Measurements from ENCODE around the gene LSR. TPM values are rescaled to one million over a fixed set of nuclear protein-coding genes. Genes with fewer than 3 reads are reported as not detected.

LSR gene
- total and polyA plus RNA-seq, 12 donors, result 3.2 to 10.4 (median 5.2) TPM

DNA sequence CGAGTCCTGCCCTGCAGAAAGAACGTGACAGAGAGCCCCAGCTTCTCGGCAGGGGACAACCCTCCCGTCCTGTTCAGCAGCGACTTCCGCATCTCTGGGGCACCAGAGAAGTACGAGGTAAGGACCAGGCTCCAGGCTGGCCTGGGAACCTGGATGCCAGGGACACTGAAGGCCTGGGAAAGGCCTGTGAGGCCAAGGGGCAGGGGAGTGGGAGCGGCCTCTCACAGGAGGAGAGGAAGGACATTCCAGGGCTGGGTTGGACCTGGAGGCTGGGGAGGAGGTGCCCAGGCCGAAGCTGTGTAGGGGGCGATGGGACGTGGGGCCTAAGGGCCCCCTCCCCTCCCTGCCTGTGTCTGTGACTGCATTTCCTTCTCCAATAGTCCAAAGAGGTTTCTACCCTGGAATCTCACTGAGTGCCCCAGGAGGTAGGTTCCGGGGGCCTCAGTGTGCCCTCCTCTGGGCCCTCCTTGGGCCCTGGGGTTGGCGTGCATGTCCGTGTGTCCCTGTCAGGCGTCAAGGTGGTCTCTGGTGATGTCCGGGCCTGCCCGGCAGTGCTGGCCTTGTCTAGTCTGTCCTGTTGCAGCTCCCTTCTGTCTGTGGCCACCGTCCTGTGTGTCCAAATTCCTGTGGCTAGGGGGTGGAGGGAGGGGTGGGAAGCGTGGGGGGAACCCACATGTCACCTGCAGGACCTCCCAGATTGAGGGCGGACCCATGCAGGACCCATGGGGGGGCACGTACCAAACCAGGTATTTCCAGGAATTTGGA lies 63.3 kb downstream of the LSR start:
- 89 to 91% methylated on average over 18 to 21 of the region's 21 CpGs for WGBS, 2 donors
- intact Hi-C loops (cut with DNase I), result no loop called here
- ATAC-seq (no peak), DNase-seq (no peak)
- Histone ChIP-seq H3K27ac (no peak overlapping the region), H3K27me3 (no peaks in the 10 kb centered on the region), H3K9me3 (no peaks in the 10 kb centered on the region), H3K36me3 (no peaks in the 10 kb centered on the region), H3K4me3 (no peak overlapping the region), H3K4me1 (peaks cover 0 to 15% (median 0%) of the 10 kb centered on the region in 9 donors)
- TF ChIP-seq, protein P1, sequence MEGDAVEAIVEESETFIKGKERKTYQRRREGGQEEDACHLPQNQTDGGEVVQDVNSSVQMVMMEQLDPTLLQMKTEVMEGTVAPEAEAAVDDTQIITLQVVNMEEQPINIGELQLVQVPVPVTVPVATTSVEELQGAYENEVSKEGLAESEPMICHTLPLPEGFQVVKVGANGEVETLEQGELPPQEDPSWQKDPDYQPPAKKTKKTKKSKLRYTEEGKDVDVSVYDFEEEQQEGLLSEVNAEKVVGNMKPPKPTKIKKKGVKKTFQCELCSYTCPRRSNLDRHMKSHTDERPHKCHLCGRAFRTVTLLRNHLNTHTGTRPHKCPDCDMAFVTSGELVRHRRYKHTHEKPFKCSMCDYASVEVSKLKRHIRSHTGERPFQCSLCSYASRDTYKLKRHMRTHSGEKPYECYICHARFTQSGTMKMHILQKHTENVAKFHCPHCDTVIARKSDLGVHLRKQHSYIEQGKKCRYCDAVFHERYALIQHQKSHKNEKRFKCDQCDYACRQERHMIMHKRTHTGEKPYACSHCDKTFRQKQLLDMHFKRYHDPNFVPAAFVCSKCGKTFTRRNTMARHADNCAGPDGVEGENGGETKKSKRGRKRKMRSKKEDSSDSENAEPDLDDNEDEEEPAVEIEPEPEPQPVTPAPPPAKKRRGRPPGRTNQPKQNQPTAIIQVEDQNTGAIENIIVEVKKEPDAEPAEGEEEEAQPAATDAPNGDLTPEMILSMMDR (IDR thresholded peaks at IDR 0.05), result no peak

DNA sequence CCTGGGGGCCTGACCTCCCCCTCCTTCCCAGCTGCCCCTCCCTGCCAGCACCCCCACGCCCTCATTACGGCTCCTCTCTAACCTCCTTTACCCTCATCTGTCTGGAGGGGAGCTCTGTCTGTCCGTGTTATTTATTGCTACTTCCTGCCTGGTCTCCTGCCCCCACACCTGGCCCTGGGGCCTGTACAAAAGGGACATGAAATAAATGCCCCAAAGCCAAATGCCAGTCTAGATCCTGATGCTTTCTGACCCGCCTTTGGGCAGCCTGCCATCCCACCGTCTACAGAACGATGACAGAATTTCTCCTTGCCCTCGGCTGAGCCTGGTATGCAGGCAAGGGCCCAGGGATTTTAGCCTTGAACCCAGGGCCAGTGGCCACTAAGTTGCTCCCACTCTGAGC lies 64.8 kb downstream of the LSR start:
- intact Hi-C loops (cut with DNase I), result no loop called here
- DNase-seq (no peak), ATAC-seq (no peak)
- Histone ChIP-seq H3K27me3 (no peaks in the 10 kb centered on the region), H3K4me3 (no peak overlapping the region), H3K27ac (no peak overlapping the region), H3K36me3 (no peaks in the 10 kb centered on the region), H3K4me1 (peaks cover 0 to 17% (median 0%) of the 10 kb centered on the region in 9 donors), H3K9me3 (no peaks in the 10 kb centered on the region)
- TF ChIP-seq, protein P1 (IDR thresholded peaks at IDR 0.05), result no peak
- WGBS, 2 donors, result 58 to 65% methylated on average over 6 to 7 of the region's 7 CpGs

DNA sequence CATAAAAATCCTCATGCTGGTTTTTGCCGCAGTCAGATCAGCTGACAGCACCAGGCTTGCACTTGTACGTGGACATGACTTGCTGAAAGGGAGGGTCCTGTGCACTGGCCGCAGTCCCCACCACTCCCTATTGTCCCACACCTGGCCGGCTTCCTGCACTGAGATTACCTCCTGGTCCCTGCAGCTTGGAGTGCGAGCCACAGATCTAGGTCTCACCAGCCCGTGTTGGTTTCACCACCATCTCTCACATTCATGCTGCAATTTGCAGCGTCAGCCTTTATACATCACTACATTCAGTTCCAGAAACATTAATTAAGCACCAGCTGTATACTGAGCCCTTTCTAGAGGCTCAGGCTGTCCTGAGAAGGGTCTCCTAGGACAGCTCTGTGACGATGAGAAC lies 65.2 kb downstream of the LSR start:
- ATAC-seq (no peak), DNase-seq (no peak)
- Histone ChIP-seq H3K4me1 (peaks cover 0 to 20% (median under 1%) of the 10 kb centered on the region in 9 donors), H3K27ac (no peak overlapping the region), H3K4me3 (no peak overlapping the region), H3K9me3 (no peaks in the 10 kb centered on the region), H3K27me3 (no peaks in the 10 kb centered on the region), H3K36me3 (no peaks in the 10 kb centered on the region)
- TF ChIP-seq, protein P1 (IDR thresholded peaks at IDR 0.05), result no peak
- WGBS, 2 donors, result 88 to 92% methylated on average over 8 of the region's 8 CpGs
- intact Hi-C loops (cut with DNase I), result no loop called here

DNA sequence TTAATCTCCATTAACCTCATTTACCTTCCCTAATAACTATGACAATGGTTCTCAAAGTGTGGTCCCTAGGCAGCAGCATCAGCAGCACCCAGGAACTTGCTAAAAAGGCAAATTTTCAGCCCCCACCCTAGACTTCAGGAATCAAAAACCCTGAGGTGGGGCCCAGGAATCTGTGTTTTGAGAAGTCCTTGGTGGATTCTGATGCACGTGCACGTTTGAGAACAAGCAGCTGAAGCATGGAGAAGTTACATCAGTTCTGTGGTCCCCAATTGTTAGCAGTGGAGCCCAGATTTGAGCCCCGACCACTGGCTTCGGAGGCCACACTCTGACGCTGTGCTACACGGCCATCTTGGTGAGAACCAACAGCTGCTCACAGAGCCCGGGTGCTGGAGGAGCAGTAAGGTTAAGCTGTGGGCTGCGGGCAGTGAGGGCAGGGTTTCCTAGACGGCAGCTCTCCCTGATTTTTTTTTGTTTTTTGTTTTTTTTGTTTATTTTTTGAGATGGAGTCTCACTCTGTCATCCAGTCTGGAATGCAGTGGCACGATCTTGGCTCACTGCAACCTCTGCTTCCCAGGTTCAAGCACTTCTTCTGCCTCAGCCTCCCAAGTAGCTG lies 66.2 kb downstream of the LSR start:
- H3K4me3 ChIP-seq, result no peak overlapping the region
- peaks cover 0 to 29% (median 10%) of the 10 kb centered on the region in 9 donors for H3K4me1 ChIP-seq
- no peaks in the 10 kb centered on the region for H3K27me3 ChIP-seq
- intact Hi-C loops (cut with DNase I), result no loop called here
- 89 to 90% methylated on average over 10 of the region's 10 CpGs for WGBS, 2 donors
- H3K36me3 ChIP-seq, result no peaks in the 10 kb centered on the region
- TF ChIP-seq, protein P1 (IDR thresholded peaks at IDR 0.05), result no peak
- ATAC-seq, result no peak
- no peak overlapping the region for H3K27ac ChIP-seq
- H3K9me3 ChIP-seq, result no peaks in the 10 kb centered on the region
- no peak for DNase-seq

Data from heart right ventricle (tissue), 16 donors.